H9 (cell line): ENCODE measurements around the gene PPP2R5B. TPM values are rescaled to one million over a fixed set of nuclear protein-coding genes. Genes with fewer than 3 reads are reported as not detected.

Experiments used
- DNase-seq: peaks from one replicate; pipeline ENCODE4 v3.0.0-alpha.2; 2017
- H2AFZ ChIP-seq: one replicate; pipeline ENCODE4 v1.6.1; 2013; ENCODE audit warnings: mild to moderate bottlenecking, low read length, control low read depth, moderate library complexity
- H2AK5ac ChIP-seq: 2 replicates; pipeline ENCODE4 v1.6.1; 2013; ENCODE audit warnings: low read length, control low read depth, mixed read lengths; ENCODE audit not compliant: insufficient read length
- H2BK120ac ChIP-seq: one replicate; pipeline ENCODE4 v1.6.1; 2013; ENCODE audit warnings: low read depth, mild to moderate bottlenecking, low read length, control low read depth, inconsistent platforms; ENCODE audit not compliant: poor library complexity, severe bottlenecking
- H2BK12ac ChIP-seq: 2 replicates; pipeline ENCODE4 v1.6.1; 2013; ENCODE audit warnings: low read length, control low read depth, mixed read lengths, low read depth; ENCODE audit not compliant: insufficient read length
- H2BK15ac ChIP-seq: 2 replicates; pipeline ENCODE4 v1.6.1; 2013; ENCODE audit warnings: low read depth, low read length, control low read depth
- H2BK20ac ChIP-seq: one replicate; pipeline ENCODE4 v1.6.1; 2013; ENCODE audit warnings: low read depth, mild to moderate bottlenecking, low read length, control low read depth, inconsistent platforms; ENCODE audit not compliant: poor library complexity, severe bottlenecking
- H2BK5ac ChIP-seq: 2 replicates; pipeline ENCODE4 v1.6.1; 2013; ENCODE audit warnings: low read length, control low read depth, mixed read lengths; ENCODE audit not compliant: insufficient read length
- H3K14ac ChIP-seq: 2 replicates; pipeline ENCODE4 v1.6.1; 2013; ENCODE audit warnings: low read length, control low read depth; ENCODE audit not compliant: insufficient read depth
- H3K18ac ChIP-seq: 2 replicates; pipeline ENCODE4 v1.6.1; 2013; ENCODE audit warnings: low read depth, mild to moderate bottlenecking, mixed read lengths, low read length, control low read depth; ENCODE audit not compliant: insufficient read length
- H3K23ac ChIP-seq: 2 replicates; pipeline ENCODE4 v1.6.1; 2013; ENCODE audit warnings: low read length, control low read depth, mixed read lengths, low read depth; ENCODE audit not compliant: insufficient read length
- H3K23me2 ChIP-seq: 2 replicates; pipeline ENCODE4 v1.6.1; 2013; ENCODE audit warnings: low read depth, mild to moderate bottlenecking, mixed read lengths, low read length, control low read depth; ENCODE audit not compliant: insufficient read length, poor library complexity, severe bottlenecking
- H3K27ac ChIP-seq: 2 replicates; pipeline ENCODE4 v1.5.1; 2013; ENCODE audit warnings: low read length, control low read depth, mixed read lengths, low read depth; ENCODE audit not compliant: insufficient read length
- H3K27me3 ChIP-seq: 2 replicates; pipeline ENCODE4 v1.6.1; 2013; ENCODE audit warnings: low read length, control low read depth, inconsistent platforms; ENCODE audit not compliant: insufficient read depth
- H3K4ac ChIP-seq: 2 replicates; pipeline ENCODE4 v1.6.1; 2013; ENCODE audit warnings: low read depth, mild to moderate bottlenecking, control low read depth, inconsistent platforms, low read length, moderate library complexity
- H3K4me1 ChIP-seq: 2 replicates; pipeline ENCODE4 v1.6.1; 2013; ENCODE audit warnings: low read length, control low read depth, inconsistent platforms; ENCODE audit not compliant: insufficient read depth
- H3K4me2 ChIP-seq: 2 replicates; pipeline ENCODE4 v1.6.1; 2013; ENCODE audit warnings: low read length, control low read depth, mixed read lengths; ENCODE audit not compliant: insufficient read length, insufficient read depth
- H3K56ac ChIP-seq: 2 replicates; pipeline ENCODE4 v1.6.1; 2013; ENCODE audit warnings: low read depth, mild to moderate bottlenecking, mixed read lengths, low read length, control low read depth; ENCODE audit not compliant: insufficient read length
- H3K79me1 ChIP-seq: 2 replicates; pipeline ENCODE4 v1.6.1; 2013; ENCODE audit warnings: low read depth, mild to moderate bottlenecking, moderate library complexity, low read length, control low read depth, inconsistent platforms; ENCODE audit not compliant: insufficient read depth, poor library complexity, severe bottlenecking
- H3K79me2 ChIP-seq: 2 replicates; pipeline ENCODE4 v1.6.1; 2013; ENCODE audit warnings: low read length, control low read depth, inconsistent platforms; ENCODE audit not compliant: insufficient read depth
- H3K9ac ChIP-seq: 2 replicates; pipeline ENCODE4 v1.6.1; 2013; ENCODE audit warnings: low read length, control low read depth, mixed read lengths; ENCODE audit not compliant: insufficient read length; ENCODE audit errors: extremely low read depth
- H3K9me3 ChIP-seq: one replicate; pipeline ENCODE4 v1.6.1; 2013; ENCODE audit warnings: low read depth, low read length, inconsistent platforms; ENCODE audit not compliant: control insufficient read depth
- H3T11ph ChIP-seq: one replicate; pipeline ENCODE4 v1.6.1; 2013; ENCODE audit warnings: mild to moderate bottlenecking, low read length, control low read depth, inconsistent platforms
- H4K20me1 ChIP-seq: one replicate; pipeline ENCODE4 v1.6.1; 2013; ENCODE audit not compliant: control insufficient read depth, insufficient read length, insufficient read depth
- H4K5ac ChIP-seq: 2 replicates; pipeline ENCODE4 v1.6.1; 2013; ENCODE audit warnings: low read depth, mild to moderate bottlenecking, mixed read lengths, low read length, control low read depth; ENCODE audit not compliant: insufficient read length
- H4K8ac ChIP-seq: replicated peaks from 2 replicates; pipeline ENCODE4 v1.6.1; 2013; ENCODE audit warnings: low read length, control low read depth, mixed read lengths, low read depth; ENCODE audit not compliant: insufficient read length
- H4K91ac ChIP-seq: 2 replicates; pipeline ENCODE4 v1.6.1; 2013; ENCODE audit warnings: low read depth, mild to moderate bottlenecking, moderate library complexity, mixed read lengths, low read length, control low read depth; ENCODE audit not compliant: insufficient read length
- H3K27ac Mint-ChIP-seq, 3 experiments: 2 replicates in 2 of 3; 3 replicates in 1 of 3; pipeline ENCODE4 v1.8.0; 2020 to 2021; ENCODE audit warnings: mixed read lengths in 3 of 3, mild to moderate bottlenecking in 1 of 3, moderate library complexity in 1 of 3
- H3K27me3 Mint-ChIP-seq: 2 replicates; pipeline ENCODE4 v1.8.0; 2021; ENCODE audit warnings: low read depth, mild to moderate bottlenecking, moderate library complexity, mixed read lengths
- H3K36me3 Mint-ChIP-seq, 3 experiments: 2 replicates in 2 of 3; 3 replicates in 1 of 3; pipeline ENCODE4 v1.8.0; 2020 to 2021; ENCODE audit warnings: low read depth in 3 of 3, mixed read lengths in 3 of 3; ENCODE audit not compliant: insufficient read depth in 1 of 3
- H3K4me1 Mint-ChIP-seq, 2 experiments: 2 replicates each; pipeline ENCODE4 v1.8.0; 2020; ENCODE audit warnings: mixed read lengths in 2 of 2
- H3K4me3 Mint-ChIP-seq, 2 experiments: 2 replicates in 1 of 2; 3 replicates in 1 of 2; pipeline ENCODE4 v1.8.0; 2020 to 2021; ENCODE audit warnings: mild to moderate bottlenecking in 2 of 2, mixed read lengths in 2 of 2, moderate library complexity in 1 of 2
- H3K9me3 Mint-ChIP-seq, 2 experiments: 2 replicates in 1 of 2; 3 replicates in 1 of 2; pipeline ENCODE4 v1.8.0; 2020; ENCODE audit warnings: mild to moderate bottlenecking in 2 of 2, mixed read lengths in 2 of 2, moderate library complexity in 1 of 2
- CTCF ChIP-seq: fragments of 200-600 bp; sonication (generic); conservative IDR thresholded peaks from 3 replicates; pipeline ENCODE4 v1.8.0; 2021; ENCODE audit warnings: antibody characterized with exemption, mild to moderate bottlenecking
- WGBS: extraction: QIAGEN DNeasy Blood & Tissue Kit; methylation state at CpG from one replicate; pipeline ENCODE4 v1.1.7; 2013; ENCODE audit warnings: missing lambda C conversion rate, low lambda C conversion rate, mixed read lengths; ENCODE audit not compliant: insufficient read length; ENCODE audit errors: extremely low coverage; 5-methylcytosine and 5-hydroxymethylcytosine counted together
- total RNA-seq: library from RNA; stranded (reverse); gene quantifications from 2 replicates; pipeline ENCODE4 v1.2.1, GENCODE V29; 2021

PPP2R5B gene
- total RNA-seq, 1 experiment from 2014 or later: 6.3 TPM

DNA sequence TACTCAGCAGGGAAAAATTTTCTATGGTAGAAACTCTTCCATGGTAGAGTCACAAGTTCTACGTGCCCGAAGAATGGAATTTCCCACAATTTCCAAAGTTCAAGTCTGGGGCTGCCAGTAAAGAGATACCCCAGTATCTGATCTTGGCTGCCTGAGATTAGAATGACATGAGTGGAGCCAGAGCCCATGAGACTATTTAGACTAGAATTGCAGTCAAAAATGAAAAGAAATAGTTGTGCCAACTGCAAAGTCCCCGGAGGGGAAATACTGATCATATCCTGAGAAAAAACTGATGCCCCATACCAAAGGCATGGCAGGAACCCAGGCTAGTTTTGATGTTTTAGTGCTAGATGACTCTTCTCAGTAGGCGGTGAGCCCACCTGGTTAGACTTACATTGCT, 36.2 kb downstream of the PPP2R5B start:
- TF ChIP-seq CTCF: no peak
- Mint-ChIP-seq H3K4me1 (no peaks in the 10 kb centered on the region), H3K4me3 (no peak overlapping the region; a peak in 1 of 5 replicates), H3K27ac (no peak overlapping the region), H3K9me3 (no peaks in the 10 kb centered on the region), H3K36me3 (no peaks in the 10 kb centered on the region), H3K27me3 (no peaks in the 10 kb centered on the region)
- Histone ChIP-seq H3K14ac (no peak overlapping the region), H2BK120ac (no peak overlapping the region), H3K79me1 (no peaks in the 10 kb centered on the region), H3K79me2 (no peaks in the 10 kb centered on the region), H4K91ac (no peak overlapping the region), H2AFZ (no peak overlapping the region), H3K27me3 (no peaks in the 10 kb centered on the region), H3K9ac (no peak overlapping the region), H3K27ac (no peak overlapping the region), H3K23me2 (no peaks in the 10 kb centered on the region), H2AK5ac (no peak overlapping the region), H2BK15ac (no peak overlapping the region), H3K4me2 (no peak overlapping the region), H3K4ac (no peak overlapping the region), H3K56ac (no peak overlapping the region), H2BK20ac (no peak overlapping the region), H3T11ph (no peak overlapping the region), H4K20me1 (no peaks in the 10 kb centered on the region), H3K4me1 (no peaks in the 10 kb centered on the region), H3K9me3 (no peaks in the 10 kb centered on the region), H2BK5ac (no peak overlapping the region), H3K18ac (no peak overlapping the region), H3K23ac (no peak overlapping the region), H4K8ac (no peak overlapping the region), H2BK12ac (no peak overlapping the region), H4K5ac (no peak overlapping the region)
- WGBS: no CpG with 5 or more reads among the region's 4 CpGs
- no peak for DNase-seq
